GM23338 (cell line): Measurements from ENCODE around the gene NUDCD2. TPM values are rescaled to one million over a fixed set of nuclear protein-coding genes. Genes with fewer than 3 reads are reported as not detected.

Source experiments
- ATAC-seq: fragments of 200-7000 bp; cut with Tn5 transposase; 3 replicates; pipeline ENCODE4 v1.9.1; 2020
- DNase-seq: peaks from one replicate; pipeline ENCODE4 v3.0.0-alpha.2; 2015; ENCODE audit warnings: low spot score
- H2AFZ ChIP-seq: fragments of 200-600 bp; sonication (generic); 2 replicates; pipeline ENCODE4 v1.8.0; 2016; ENCODE audit warnings: antibody characterized with exemption, mild to moderate bottlenecking, moderate library complexity
- H3F3A ChIP-seq: fragments of 200-600 bp; sonication (generic); replicated peaks from 2 replicates; pipeline ENCODE4 v1.8.0; 2017; ENCODE audit warnings: antibody characterized with exemption, mixed run types, low read depth
- H3K27ac ChIP-seq: fragments of 200-600 bp; sonication (generic); 2 replicates; pipeline ENCODE4 v1.6.1; 2016; ENCODE audit warnings: low read depth
- H3K27me3 ChIP-seq: fragments of 200-600 bp; sonication (generic); 2 replicates; pipeline ENCODE4 v1.8.0; 2016; ENCODE audit warnings: mild to moderate bottlenecking, mixed run types, moderate library complexity; ENCODE audit not compliant: insufficient read depth
- H3K36me3 ChIP-seq: fragments of 200-600 bp; sonication (generic); 2 replicates; pipeline ENCODE4 v1.8.0; 2016; ENCODE audit warnings: mild to moderate bottlenecking; ENCODE audit not compliant: insufficient read depth
- H3K4me1 ChIP-seq: fragments of 200-600 bp; sonication (generic); 2 replicates; pipeline ENCODE4 v1.8.0; 2016; ENCODE audit warnings: mild to moderate bottlenecking, moderate library complexity; ENCODE audit not compliant: insufficient read depth
- H3K4me2 ChIP-seq: fragments of 200-600 bp; sonication (generic); 2 replicates; pipeline ENCODE4 v1.7.1; 2017; ENCODE audit warnings: mixed run types
- H3K4me3 ChIP-seq: fragments of 200-600 bp; sonication (generic); 2 replicates; pipeline ENCODE4 v1.6.1; 2016; ENCODE audit warnings: mixed run types
- H3K79me2 ChIP-seq: fragments of 200-600 bp; sonication (generic); replicated peaks from 2 replicates; pipeline ENCODE4 v1.8.0; 2017; ENCODE audit warnings: mild to moderate bottlenecking; ENCODE audit not compliant: insufficient read depth
- H3K9me2 ChIP-seq: fragments of 200-600 bp; sonication (generic); 2 replicates; pipeline ENCODE4 v1.8.0; 2017; ENCODE audit not compliant: insufficient read depth
- H4K20me1 ChIP-seq: fragments of 200-600 bp; sonication (generic); replicated peaks from 2 replicates; pipeline ENCODE4 v1.8.0; 2017; ENCODE audit warnings: mild to moderate bottlenecking; ENCODE audit not compliant: insufficient read depth
- H3K27ac Mint-ChIP-seq: 2 replicates; pipeline ENCODE4 v1.8.0; 2020; ENCODE audit warnings: inconsistent platforms, mild to moderate bottlenecking, moderate library complexity, mixed read lengths
- H3K27me3 Mint-ChIP-seq: 3 replicates; pipeline ENCODE4 v1.8.0; 2022; ENCODE audit warnings: low read depth, mild to moderate bottlenecking, moderate library complexity, mixed read lengths, inconsistent platforms; ENCODE audit not compliant: insufficient read depth, poor library complexity
- H3K36me3 Mint-ChIP-seq: 3 replicates; pipeline ENCODE4 v1.8.0; 2021; ENCODE audit warnings: low read depth, mild to moderate bottlenecking, inconsistent platforms, moderate library complexity, mixed read lengths
- H3K4me1 Mint-ChIP-seq: 3 replicates; pipeline ENCODE4 v1.8.0; 2020; ENCODE audit warnings: mild to moderate bottlenecking, inconsistent platforms, mixed read lengths
- H3K4me3 Mint-ChIP-seq: 3 replicates; pipeline ENCODE4 v1.8.0; 2021; ENCODE audit warnings: moderate library complexity, mild to moderate bottlenecking, inconsistent platforms, mixed read lengths
- H3K9me3 Mint-ChIP-seq: 3 replicates; pipeline ENCODE4 v1.8.0; 2020; ENCODE audit warnings: moderate library complexity, mild to moderate bottlenecking, inconsistent platforms, mixed read lengths
- EZH2 ChIP-seq: fragments of 200-600 bp; sonication (generic); IDR thresholded peaks from one replicate; pipeline ENCODE4 v1.8.0; 2017; ENCODE audit warnings: antibody characterized with exemption, mild to moderate bottlenecking, low read depth; ENCODE audit not compliant: unreplicated experiment
- EZH2phosphoT487 ChIP-seq: fragments of 200-600 bp; sonication (generic); IDR thresholded peaks from one replicate; pipeline ENCODE4 v1.8.1; 2018; ENCODE audit warnings: antibody characterized with exemption; ENCODE audit not compliant: unreplicated experiment
- NANOG ChIP-seq: IDR thresholded peaks from 2 replicates; pipeline ENCODE4 v1.6.1; 2016; ENCODE audit warnings: antibody characterized with exemption, borderline replicate concordance
- POLR2AphosphoS5 ChIP-seq: IDR thresholded peaks from 2 replicates; pipeline ENCODE4 v1.6.1; 2016; ENCODE audit warnings: antibody characterized with exemption, low read depth
- REST ChIP-seq: IDR thresholded peaks from one replicate; pipeline ENCODE4 v1.6.1; 2018; ENCODE audit warnings: antibody characterized with exemption; ENCODE audit not compliant: unreplicated experiment
- STAT1 ChIP-seq: IDR thresholded peaks from one replicate; pipeline ENCODE4 v1.6.1; 2016; ENCODE audit warnings: antibody characterized with exemption; ENCODE audit not compliant: unreplicated experiment
- ZNF114 ChIP-seq: fragments of 250-450 bp; sonication (Bioruptor Pico); IDR thresholded peaks from 2 replicates; pipeline ENCODE4 v1.5.0; 2020; ENCODE audit warnings: mild to moderate bottlenecking, moderate library complexity
- ZNF462 ChIP-seq: fragments of 250-450 bp; sonication (Bioruptor Pico); IDR thresholded peaks from 2 replicates; pipeline ENCODE4 v1.5.0; 2020; ENCODE audit warnings: mild to moderate bottlenecking, moderate library complexity
- polyA plus RNA-seq: library from polyadenylated mRNA; unstranded; fragments of >200 nt; fragmentation: Nextera tagmentation; extraction: Ambion mirVana; gene quantifications from 2 replicates; pipeline ENCODE4 v1.2.1, GENCODE V29; 2016
- total RNA-seq: library from RNA; depleted of rRNA; stranded (reverse); fragments of >200 nt; shearing (Covaris generic); gene quantifications from 2 replicates; pipeline ENCODE4 v1.2.3, GENCODE V29; 2014

The NUDCD2 gene
- total and polyA plus RNA-seq, 2 experiments from 2014 or later: 23.2 to 123 TPM

DNA sequence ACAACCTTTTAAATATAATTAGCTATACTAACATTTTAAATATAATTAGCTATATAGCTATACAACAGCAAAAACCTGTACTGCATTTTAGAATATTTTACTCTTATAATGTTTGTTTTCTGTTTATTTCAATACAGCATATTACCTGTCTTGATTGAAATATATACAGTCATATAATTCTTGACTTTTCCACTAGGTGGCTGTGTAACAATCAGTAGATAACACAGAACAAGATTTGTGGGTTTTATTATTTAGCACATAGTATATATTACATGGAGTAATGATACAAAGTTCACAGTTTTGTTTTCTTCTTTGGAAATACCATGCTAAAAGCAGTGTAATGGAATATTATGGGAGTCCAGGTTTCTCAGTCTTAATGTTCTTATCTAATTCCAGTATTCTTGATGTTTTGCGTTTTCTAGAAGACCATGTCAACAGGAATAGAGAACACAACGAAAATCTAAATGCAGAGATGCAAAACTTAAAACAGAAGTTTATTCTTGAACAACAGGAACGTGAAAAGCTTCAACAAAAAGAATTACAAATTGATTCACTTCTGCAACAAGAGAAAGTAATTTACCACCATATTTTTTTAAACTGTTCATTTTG lies 13.8 kb upstream of the NUDCD2 start:
- H3K27ac ChIP-seq: no peak overlapping the region
- DNase-seq (no peak), ATAC-seq (no peak)
- H3K4me3 ChIP-seq: no peak overlapping the region
- H3K4me2 ChIP-seq: no peak overlapping the region
- no peak overlapping the region for H2AFZ ChIP-seq
- no peaks in the 10 kb centered on the region; the same call in 1 of the 2 replicates for H4K20me1 ChIP-seq
- Mint-ChIP-seq H3K9me3 (no peaks in the 10 kb centered on the region), H3K27me3 (no peaks in the 10 kb centered on the region), H3K36me3 (peaks cover 90% of the 10 kb centered on the region), H3K4me3 (no peak overlapping the region), H3K27ac (no peak overlapping the region), H3K4me1 (no peaks in the 10 kb centered on the region)
- no peaks in the 10 kb centered on the region for H3F3A ChIP-seq
- no peaks in the 10 kb centered on the region for H3K4me1 ChIP-seq
- no peaks in the 10 kb centered on the region for H3K9me2 ChIP-seq
- H3K36me3 ChIP-seq: peaks cover 91% of the 10 kb centered on the region
- no peaks in the 10 kb centered on the region for H3K27me3 ChIP-seq
- TF ChIP-seq POLR2AphosphoS5 (no peak), EZH2phosphoT487 (no peak), ZNF114 (CRISPR knock-in tag) (no peak), NANOG (no peak), REST (no peak), EZH2 (no peak), ZNF462 (CRISPR knock-in tag) (no peak), STAT1 (no peak)
- no peaks in the 10 kb centered on the region for H3K79me2 ChIP-seq
